GM19023 (cell line): ENCODE results near the gene GRIP2.

Experiments
- ATAC-seq: cut with Tn5 transposase; IDR thresholded peaks from one replicate; pipeline ENCODE4 v1.9.1; 2021; ENCODE audit warnings: mild to moderate bottlenecking, moderate library complexity; ENCODE audit not compliant: unreplicated experiment

Gene GRIP2

GRCh38 chr3:14455571-14456317 is 84.4 kb downstream of the GRIP2 start:
- no peak for ATAC-seq

- ATAC-seq = no peak
Measured at GRCh38 chr3:14454639-14455310, 85.4 kb downstream of the GRIP2 start.

DNA sequence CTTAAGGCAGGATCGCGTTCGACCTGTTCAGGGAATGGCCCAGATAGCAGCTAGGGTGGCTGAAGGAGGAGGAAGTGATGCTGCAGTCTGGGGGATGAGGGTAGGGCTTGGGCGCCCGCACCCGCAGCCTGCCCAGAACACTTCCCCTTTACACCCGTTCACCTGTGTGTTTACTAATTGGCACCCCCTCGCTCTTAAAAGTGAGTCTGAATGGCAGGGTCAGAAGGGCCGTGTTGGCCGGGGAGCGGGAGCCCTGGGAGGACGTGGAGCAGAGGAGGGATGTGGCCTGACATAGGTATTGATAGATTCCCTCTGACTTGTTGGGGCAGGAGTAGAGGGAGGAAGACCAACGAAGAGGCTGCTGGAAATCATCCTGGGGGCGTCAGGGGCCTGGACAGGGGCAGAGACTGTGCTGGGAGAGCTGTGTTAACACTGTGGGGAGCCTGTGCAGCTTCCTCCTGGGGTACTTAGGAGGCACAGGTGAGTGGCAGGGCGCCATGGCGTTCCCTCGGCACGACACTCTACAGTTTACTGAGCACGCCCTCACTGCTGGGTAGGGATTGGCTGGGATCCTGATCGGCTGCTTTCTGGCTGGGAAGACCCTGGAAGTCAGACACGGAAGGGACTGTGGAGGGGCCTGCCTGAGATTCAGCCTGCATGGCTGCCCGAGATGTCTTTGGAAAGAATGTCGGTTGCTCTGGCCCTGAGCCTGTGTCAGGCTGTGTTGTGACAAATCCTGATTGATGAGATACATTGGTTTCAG is 86.1 kb downstream of the GRIP2 start:
- ATAC-seq = no peak

GRCh38 chr3:14452740-14453710 is 87.1 kb downstream of the GRIP2 start:
- ATAC-seq = no peak

DNA sequence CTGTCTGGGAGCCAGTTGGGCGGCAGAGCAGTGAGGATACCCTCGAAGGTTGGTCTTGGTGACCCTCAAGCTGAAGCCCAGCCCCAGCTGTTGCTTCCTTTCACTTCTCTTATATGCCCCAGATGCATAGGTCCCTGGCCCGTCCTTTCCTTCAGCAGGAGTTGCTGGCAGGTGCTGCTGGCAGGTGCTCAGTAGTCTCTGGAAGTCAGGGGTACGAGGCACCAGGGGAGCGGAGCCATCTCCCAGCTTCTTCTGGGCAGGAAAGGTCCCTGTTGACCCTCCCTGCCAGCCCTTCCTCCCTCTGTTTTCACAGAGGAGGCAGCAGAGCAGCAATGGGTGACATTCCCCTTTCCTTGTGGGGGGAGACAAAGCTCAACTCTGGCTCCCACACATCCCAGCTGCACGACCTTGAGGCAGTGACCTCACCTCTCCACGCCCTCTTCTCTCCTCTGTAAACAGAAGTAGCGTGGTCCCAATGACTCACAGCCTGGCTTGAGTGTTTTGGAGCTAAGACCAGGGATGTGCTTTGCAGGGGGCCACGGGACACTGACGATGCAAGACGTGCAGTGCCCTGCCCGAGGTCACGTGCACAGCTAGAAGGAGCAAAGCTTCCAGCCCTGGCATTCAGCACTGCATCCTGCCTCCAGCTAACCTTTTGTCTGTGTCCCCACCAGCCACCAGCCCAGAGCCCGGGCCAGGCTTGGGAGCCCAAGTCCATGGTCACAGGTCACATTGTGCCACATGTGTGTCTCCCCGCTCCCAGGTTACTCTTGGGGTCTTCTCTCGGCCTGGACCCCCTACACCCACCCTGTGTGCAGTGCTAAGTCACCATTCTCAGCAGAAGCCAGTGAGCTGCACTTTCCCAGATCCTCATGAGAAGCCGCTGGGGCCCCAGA is 88.0 kb downstream of the GRIP2 start:
- no peak for ATAC-seq

DNA sequence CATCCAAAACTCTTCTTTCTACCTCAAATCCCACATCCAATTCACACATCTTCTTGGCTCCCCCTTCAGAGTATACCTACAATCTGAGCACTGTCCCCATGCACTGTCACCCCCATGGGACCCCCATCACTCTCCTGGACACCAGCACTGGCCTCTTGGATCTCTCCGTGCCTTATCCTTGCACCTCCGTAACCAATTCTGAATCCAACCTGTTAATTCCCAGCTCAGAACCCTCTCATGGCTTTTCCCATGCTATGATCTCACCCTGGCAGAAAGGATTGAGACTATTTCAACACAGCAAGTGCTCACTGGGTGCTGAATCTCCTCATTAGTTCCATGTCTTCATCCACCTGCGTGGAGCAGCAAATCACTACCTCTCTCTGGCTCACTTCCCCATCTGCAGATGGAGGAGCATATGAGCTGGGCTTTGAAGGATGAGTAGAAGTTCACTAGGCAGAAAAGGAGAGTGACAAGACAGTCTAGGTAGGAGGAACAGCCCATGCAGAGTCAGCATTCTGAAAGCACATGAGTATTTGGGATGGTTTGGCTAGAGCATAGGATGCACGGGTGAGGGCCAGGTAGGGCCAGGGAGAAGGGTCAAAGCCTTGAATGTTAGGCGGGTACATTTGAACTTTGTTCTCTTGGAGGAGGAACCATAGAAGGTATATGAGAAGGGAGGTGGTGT is 89.1 kb downstream of the GRIP2 start:
- no peak for ATAC-seq

- ATAC-seq = no peak
Measured at GRCh38 chr3:14450506-14450905, 89.6 kb downstream of the GRIP2 start.

GRCh38 chr3:14448756-14449727 is 91.1 kb downstream of the GRIP2 start:
- ATAC-seq = no peak

DNA sequence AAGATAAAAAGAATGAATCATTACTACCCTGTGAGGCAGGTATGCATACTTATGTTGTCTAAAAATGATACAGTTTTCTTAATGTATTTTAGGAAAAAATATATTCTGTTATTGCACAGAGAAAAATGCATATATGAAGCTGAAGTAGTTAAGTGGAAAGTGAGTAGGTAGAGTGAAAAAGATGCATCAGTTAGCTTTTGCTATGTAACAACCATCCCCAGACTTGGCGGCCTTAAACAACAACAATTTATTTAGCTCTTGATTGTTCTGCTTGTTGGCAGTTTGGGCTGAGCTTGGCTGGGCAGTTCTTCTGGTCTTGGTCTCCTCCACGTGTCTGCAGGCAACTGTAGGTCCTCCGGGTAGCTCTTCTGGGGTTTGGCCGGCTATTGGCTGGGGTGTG is 92.1 kb downstream of the GRIP2 start:
- ATAC-seq = no peak

DNA sequence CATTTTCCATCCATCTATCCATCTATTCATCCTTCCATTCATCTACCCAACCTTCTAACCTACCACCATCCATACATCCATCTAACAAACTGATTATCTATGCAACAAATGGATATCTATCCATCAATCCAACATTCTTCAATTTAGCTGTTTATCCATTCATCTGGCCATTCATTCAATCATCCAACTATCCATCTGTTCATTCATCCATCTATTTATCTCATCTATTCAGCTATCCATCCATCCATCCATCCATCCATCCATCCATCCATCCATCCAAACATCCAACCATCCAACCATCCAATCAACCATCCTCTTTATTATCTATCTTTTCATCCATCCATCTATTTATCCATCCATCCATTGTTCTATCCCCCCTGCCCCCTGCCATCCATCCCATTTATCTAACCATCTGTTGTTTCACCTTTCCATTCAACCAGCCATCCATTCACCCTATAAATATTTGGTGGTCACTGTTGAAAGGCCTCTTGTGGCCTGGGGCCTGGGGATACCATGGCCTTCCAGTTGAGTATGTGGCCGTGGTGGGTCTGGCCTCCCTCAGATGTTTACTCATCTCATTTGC is 93.1 kb downstream of the GRIP2 start:
- ATAC-seq = no peak

- ATAC-seq = no peak
Measured at GRCh38 chr3:14445773-14446172, 94.4 kb downstream of the GRIP2 start.

DNA sequence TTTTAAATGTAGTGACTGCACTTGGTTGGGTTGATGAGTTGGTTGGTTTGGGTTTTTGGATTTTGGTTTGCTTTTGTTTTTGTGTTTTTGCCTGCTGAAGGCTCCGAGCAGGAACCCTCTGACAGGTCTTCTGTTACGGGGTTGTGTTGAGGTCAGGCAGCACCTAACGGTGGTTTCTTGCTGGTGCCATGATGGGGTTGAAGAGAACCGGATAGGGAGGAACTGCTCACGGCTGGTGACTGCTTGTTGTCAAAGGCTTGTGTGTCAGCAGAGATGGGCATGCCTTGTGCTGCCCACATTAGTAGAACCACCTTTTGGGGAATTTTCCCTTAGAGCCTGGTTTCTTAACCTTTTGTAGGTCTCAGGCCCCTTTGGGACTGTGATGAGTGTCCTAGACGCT is 95.8 kb downstream of the GRIP2 start:
- ATAC-seq = no peak

GRCh38 chr3:14441920-14442300 is 98.2 kb downstream of the GRIP2 start:
- ATAC-seq = no peak

- ATAC-seq = no peak
Measured at GRCh38 chr3:14441240-14441919, 98.8 kb downstream of the GRIP2 start.

- ATAC-seq = no peak
Measured at GRCh38 chr3:14440531-14441239, 99.5 kb downstream of the GRIP2 start.

DNA sequence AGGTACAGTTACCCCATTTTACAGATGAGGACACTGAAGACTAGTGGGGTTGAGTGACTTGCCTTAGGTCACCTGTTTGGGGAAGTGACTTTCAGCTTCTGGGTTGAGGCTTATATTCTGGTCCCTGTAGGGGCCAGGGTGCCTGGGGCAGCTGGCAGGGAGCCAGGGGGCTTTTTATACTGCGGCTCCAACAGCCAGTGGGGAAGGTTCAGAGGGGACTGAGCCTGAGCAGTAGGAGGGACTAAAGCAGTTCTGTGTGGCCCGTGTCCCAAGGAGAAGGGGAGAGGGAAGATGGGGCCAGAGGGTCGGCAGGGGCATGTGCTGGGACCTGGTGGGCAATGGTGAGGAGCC is 100.0 kb downstream of the GRIP2 start:
- no peak for ATAC-seq
